Cardiac muscle cell (in vitro differentiated cells and primary cell): ENCODE results near the gene TMEM116. TPM values are rescaled to one million over a fixed set of nuclear protein-coding genes. Genes with fewer than 3 reads are reported as not detected.

Experiments used
- DNase-seq, 2 donors: peaks; one replicate each; pipeline versions ENCODE4 v3.0.0 to v3.0.0-alpha.2; 2010 to 2017; ENCODE audit warnings: low read depth in 1 of 2, low spot score in 1 of 2
- H3K27ac ChIP-seq: fragments of 200-600 bp; sonication (generic); 2 replicates; pipeline ENCODE4 v1.5.1; 2016
- H3K27me3 ChIP-seq: fragments of 200-600 bp; sonication (generic); 2 replicates; pipeline ENCODE4 v1.6.0; 2016; ENCODE audit warnings: control low read depth
- H3K36me3 ChIP-seq: fragments of 200-600 bp; sonication (generic); 2 replicates; pipeline ENCODE4 v1.5.1; 2016; ENCODE audit warnings: control low read depth
- H3K4me1 ChIP-seq: fragments of 200-600 bp; sonication (generic); 2 replicates; pipeline ENCODE4 v1.8.1; 2017; ENCODE audit warnings: low read depth, mild to moderate bottlenecking, mixed run types
- H3K4me3 ChIP-seq: fragments of 200-600 bp; sonication (generic); 2 replicates; pipeline ENCODE4 v1.5.1; 2016; ENCODE audit warnings: mild to moderate bottlenecking
- H3K9me3 ChIP-seq: fragments of 200-600 bp; sonication (generic); 2 replicates; pipeline ENCODE4 v1.5.1; 2017; ENCODE audit warnings: low read depth, mild to moderate bottlenecking, control low read depth
- CTCF ChIP-seq: IDR thresholded peaks from 2 replicates; pipeline ENCODE4 v1.5.1; 2012; ENCODE audit warnings: low read depth, mild to moderate bottlenecking, low read length
- polyA plus RNA-seq: library from polyadenylated mRNA; unstranded; fragments of >200 nt; fragmentation: Nextera tagmentation; extraction: Ambion mirVana; gene quantifications from 2 replicates; pipeline ENCODE4 v1.2.1, GENCODE V29; 2016
- total RNA-seq: library from RNA; depleted of rRNA; stranded (reverse); fragments of >200 nt; gene quantifications from 2 replicates; pipeline ENCODE4 v1.2.3, GENCODE V29; 2016

TMEM116 gene
- total and polyA plus RNA-seq, 2 experiments from 2014 or later, result 12.9 to 30.4 TPM

- peaks cover 31% of the 10 kb centered on the region for H3K36me3 ChIP-seq
- H3K4me3 ChIP-seq, result no peak overlapping the region
- no peak overlapping the region for H3K27ac ChIP-seq
- H3K9me3 ChIP-seq, result no peaks in the 10 kb centered on the region
- peaks cover 4% of the 10 kb centered on the region for H3K4me1 ChIP-seq
- no peak for TF ChIP-seq CTCF
- H3K27me3 ChIP-seq, result no peaks in the 10 kb centered on the region
- DNase-seq, result no peak
Observed at GRCh38 chr12:111881716-111882115, 131.2 kb downstream of the TMEM116 start.

Other genes with a start within 250 kb of the TMEM116 start
- 99.2 and 130 TPM in 2 replicates for gene ALDH2, start 246.2 kb downstream of the TMEM116 start, total RNA-seq
- 164 and 212 TPM in 2 replicates for gene ALDH2, start 246.2 kb downstream of the TMEM116 start, polyA plus RNA-seq
- 81.0 and 92.9 TPM in 2 replicates for gene MAPKAPK5, start 170.9 kb downstream of the TMEM116 start, total RNA-seq
- 64.3 and 81.2 TPM in 2 replicates for gene MAPKAPK5, start 170.9 kb downstream of the TMEM116 start, polyA plus RNA-seq
- gene ERP29, start 261 bp upstream of the TMEM116 start, total RNA-seq, result 105 TPM in 2 replicates
- 131 and 150 TPM in 2 replicates for gene ERP29, start 261 bp upstream of the TMEM116 start, polyA plus RNA-seq
- gene NAA25, start 95.6 kb upstream of the TMEM116 start, total RNA-seq, result 12.3 and 25.9 TPM in 2 replicates
- gene NAA25, start 95.6 kb upstream of the TMEM116 start, polyA plus RNA-seq, result 30.6 and 46.7 TPM in 2 replicates
- gene TRAFD1, start 112.4 kb upstream of the TMEM116 start, total RNA-seq, result 34.5 and 41.3 TPM in 2 replicates
- gene TRAFD1, start 112.4 kb upstream of the TMEM116 start, polyA plus RNA-seq, result 60.6 and 66.8 TPM in 2 replicates